MV-4-11 (cell line): Measurements from ENCODE around the gene MAPK8IP3.

Experiments used
- DNase-seq: peaks from one replicate; lab custom pipeline; 2025; lab: John Stamatoyannopoulos, UW

MAPK8IP3 gene

DNA sequence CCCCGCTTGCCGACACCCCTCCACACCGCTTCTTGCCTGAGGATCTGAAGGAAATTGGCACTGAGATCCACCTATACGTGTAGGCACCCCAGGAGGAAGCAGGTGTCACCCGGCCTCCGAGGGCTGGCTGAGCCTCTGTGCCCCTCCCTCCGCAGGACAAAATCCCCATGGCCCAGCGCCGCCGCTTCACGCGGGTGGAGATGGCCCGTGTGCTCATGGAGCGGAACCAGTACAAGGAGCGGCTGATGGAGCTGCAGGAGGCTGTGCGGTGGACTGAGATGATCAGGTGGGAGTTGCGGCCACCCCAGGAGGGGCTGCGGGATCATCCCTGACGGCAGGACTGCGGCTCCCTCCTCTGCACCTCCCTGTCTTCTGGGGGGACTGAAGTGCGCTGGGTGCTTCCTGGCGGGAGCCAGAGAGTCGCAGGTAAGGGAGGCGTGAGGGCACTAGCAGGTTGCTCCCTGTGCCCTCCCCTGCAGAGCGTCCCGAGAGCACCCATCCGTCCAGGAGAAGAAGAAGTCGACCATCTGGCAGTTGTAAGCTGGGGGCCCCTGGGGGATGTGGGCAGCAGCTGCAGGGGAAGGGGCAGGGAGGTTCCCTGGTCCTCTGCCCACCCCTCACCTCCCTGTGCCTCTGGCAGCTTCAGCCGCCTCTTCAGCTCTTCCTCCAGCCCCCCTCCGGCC, 56.3 kb downstream of the MAPK8IP3 start:
- DNase-seq: no peak

DNA sequence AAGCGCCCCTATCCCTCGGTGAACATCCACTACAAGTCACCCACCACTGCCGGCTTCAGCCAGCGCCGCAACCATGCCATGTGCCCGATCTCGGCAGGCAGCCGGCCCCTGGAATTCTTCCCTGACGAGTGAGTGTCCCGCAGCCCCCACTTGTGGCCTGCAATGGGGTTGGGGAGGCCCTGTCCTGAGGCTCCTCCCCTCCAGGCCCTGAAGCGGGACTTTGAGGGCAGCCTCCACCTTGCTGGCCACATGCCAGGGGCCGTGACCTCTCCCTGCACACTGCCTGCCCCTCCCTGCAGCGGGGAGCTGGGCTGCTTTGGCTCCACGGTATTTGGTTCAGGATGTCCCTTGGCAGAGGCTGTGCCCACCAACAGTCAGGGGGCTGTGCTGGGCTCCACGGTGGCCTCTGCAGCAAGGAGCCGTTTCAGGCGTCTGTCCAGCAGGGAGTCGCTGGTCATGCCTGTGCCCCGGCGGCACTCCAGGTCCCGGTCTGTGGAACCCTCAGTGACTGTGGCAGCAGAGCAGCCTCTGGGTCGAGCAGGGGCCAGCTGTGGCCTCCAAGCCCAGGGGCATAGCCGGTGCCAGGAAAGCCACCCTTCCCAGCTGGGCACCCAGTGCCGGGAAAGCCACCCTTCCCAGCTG, 57.0 kb downstream of the MAPK8IP3 start:
- DNase-seq: no peak

DNA sequence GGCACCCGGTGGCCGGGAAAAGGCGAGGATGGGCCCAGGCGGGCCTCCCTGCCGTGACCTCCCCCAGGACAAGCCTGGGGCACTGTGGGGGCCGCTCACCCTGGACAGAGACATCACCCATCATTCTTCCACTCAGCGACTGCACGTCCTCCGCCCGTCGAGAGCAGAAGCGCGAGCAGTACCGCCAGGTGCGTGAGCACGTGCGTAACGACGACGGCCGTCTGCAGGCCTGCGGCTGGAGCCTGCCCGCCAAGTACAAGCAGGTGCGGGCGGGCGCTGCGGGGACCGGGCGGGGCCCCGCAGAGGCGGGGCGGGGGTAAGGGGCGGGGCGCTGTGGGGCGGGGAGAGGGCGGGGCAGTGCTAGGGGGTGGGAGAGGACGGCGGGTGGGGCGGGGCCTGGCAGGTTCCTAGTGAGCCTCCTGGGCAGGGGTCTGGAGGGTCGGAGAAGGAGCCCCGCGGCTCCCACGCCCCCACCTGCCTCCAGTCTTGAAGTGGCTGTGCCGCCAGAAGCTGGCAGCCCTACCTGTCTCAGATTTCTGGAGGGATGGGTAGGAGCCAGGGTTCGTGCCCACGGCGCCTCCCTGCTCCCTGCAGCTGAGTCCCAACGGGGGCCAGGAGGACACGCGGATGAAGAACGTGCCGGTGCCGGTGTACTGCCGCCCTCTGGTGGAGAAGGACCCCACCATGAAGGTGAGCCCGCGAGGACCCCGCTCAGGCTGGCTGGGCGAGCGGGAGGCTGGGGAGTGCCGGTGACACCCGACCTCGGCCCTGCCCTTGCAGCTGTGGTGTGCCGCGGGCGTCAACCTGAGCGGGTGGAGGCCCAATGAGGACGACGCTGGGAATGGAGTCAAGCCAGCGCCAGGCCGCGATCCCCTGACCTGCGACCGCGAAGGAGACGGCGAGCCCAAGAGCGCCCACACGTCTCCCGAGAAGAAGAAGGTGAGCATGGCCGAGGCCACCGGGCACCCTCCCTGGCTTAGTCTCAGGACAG, 57.8 kb downstream of the MAPK8IP3 start:
- DNase-seq: no peak

DNA sequence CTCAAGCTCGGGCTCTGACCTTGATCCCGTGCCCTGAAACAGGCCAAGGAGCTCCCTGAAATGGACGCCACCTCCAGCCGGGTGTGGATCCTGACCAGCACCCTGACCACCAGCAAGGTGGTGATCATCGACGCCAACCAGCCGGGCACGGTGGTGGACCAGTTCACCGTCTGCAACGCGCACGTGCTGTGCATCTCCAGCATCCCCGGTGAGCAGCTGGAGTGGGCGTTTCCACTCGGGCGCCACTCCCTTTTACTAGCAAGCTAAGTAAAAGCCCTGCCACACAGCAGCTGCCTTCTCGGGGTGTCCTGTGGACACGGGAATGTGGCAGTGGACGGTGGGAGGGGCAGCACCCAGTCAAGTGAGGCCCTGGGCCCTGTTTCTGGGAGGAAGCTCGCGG, 59.0 kb downstream of the MAPK8IP3 start:
- no peak for DNase-seq

DNA sequence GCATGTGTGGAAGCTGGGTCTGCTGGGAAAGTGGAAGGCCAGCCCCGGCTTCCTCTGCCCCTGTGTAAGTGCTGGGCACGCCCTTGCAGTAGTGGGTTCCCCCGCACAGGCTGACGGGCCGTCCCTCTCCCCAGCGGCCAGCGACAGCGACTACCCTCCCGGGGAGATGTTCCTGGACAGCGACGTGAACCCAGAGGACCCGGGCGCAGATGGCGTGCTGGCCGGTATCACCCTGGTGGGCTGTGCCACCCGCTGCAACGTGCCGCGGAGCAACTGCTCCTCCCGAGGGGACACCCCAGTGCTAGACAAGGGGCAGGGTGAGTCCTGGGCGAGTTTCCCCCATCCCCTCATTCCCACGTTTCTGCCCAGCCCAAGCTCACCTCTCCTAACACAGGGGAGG, 59.8 kb downstream of the MAPK8IP3 start:
- DNase-seq: no peak

DNA sequence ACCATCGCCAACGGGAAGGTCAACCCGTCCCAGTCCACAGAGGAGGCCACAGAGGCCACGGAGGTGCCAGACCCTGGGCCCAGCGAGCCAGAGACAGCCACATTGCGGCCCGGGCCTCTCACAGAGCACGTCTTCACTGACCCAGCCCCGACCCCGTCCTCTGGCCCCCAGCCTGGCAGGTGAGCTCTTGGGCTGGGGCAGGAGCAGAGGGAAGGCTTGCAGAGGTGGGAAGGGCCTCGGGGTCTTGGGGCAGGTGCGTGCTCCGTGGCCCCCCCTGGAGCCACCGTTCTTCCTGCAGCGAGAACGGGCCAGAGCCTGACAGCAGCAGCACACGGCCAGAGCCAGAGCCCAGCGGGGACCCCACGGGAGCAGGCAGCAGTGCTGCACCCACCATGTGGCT, 60.2 kb downstream of the MAPK8IP3 start:
- DNase-seq: no peak

DNA sequence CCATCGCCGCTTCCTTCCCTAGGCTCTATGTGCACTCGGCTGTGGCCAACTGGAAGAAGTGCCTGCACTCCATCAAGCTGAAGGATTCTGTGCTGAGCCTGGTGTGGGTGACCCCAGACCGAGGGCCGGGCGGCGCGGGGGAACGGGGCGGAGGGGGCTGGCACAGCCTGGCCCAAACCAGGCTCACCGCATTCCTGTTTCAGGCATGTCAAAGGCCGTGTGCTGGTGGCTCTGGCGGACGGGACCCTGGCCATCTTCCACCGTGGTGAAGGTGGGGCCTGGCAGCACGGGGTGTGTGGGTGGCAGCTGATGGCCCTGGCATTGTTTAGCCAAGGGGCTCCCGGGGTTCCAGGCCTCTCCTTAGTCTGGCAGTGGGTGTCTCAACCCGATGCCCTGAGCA, 60.7 kb downstream of the MAPK8IP3 start:
- DNase-seq: no peak

DNA sequence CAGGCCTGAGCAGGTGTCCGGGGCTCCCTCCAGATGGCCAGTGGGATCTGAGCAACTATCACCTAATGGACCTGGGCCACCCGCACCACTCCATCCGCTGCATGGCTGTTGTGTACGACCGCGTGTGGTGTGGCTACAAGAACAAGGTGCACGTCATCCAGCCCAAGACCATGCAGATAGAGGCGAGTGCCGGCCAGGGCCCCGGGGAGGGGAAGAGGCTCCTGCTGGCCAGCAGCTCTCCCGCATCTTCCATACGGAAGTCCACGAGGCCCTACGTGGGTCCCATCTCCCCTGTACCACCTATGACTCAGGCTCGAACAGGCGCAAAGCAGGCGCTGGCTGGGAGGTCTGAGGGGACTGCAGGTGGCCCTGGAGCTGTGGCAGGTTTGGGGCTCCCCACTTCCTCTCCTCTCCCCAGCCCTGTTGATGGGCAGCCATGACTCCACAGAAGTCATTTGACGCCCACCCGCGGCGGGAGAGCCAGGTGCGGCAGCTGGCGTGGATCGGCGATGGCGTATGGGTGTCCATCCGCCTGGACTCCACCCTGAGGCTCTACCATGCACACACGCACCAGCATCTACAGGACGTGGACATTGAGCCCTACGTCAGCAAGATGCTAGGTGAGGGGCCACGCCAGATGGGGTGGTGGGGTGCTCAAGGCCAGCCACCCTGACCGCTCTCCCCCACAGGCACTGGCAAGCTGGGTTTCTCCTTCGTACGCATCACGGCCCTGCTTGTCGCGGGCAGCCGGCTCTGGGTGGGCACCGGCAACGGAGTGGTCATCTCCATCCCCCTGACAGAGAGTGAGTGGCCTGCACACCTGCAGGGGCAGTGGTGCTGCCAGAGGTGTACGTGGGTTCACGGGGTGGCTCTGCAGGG, 61.4 kb downstream of the MAPK8IP3 start:
- no peak for DNase-seq

DNA sequence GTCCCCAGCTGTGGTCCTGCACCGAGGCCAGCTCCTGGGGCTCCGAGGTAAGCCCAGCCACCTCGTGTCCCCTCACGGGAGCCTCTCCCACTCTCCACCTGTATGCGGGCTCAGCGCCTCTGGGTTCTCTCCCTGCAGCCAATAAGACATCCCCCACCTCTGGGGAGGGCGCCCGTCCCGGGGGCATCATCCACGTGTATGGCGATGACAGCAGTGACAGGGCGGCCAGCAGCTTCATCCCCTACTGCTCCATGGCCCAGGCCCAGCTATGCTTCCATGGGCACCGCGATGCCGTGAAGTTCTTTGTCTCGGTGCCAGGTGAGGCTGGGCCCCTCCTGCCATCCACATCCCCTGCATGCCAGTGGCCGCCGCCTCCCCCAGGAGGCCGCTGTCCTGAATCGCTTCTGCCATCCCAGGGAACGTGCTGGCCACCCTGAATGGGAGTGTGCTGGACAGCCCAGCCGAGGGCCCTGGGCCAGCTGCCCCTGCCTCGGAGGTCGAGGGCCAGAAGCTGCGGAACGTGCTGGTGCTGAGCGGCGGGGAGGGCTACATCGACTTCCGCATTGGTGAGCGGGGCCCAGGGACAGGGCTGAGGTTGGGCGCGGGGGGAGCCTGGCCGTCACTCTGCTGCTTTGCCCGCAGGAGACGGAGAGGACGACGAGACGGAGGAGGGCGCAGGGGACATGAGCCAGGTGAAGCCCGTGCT, 62.2 kb downstream of the MAPK8IP3 start:
- no peak for DNase-seq

DNA sequence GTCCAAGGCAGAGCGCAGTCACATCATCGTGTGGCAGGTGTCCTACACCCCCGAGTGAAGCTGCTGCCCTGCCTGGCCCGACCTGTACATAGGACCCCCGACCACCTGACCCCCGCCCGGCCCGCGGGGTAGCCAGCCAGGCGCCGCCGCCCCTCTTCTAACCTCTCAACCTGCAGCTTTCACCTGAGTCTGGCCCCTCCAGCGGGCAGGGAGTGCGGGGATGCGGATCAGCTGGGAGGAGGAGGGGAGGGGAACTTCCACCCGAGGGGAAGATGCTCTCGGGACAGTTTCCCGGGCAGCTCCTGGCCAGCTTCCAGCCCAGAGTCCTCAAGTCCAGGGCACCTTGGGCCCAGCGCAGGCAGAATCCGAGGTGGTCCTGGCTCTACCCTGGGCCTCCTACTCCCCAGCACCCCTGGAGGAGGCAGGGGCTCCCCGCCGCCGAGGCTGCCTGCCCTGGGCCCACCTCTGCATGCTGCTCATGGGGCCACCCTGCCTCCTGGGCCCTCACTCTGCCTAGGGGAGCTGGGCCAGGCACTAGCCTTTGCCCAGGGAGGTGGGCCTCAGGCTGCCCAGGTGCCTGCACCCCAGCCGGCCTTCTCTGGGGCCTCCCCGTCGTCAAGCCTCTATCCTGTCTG, 62.9 kb downstream of the MAPK8IP3 start:
- no peak for DNase-seq

DNA sequence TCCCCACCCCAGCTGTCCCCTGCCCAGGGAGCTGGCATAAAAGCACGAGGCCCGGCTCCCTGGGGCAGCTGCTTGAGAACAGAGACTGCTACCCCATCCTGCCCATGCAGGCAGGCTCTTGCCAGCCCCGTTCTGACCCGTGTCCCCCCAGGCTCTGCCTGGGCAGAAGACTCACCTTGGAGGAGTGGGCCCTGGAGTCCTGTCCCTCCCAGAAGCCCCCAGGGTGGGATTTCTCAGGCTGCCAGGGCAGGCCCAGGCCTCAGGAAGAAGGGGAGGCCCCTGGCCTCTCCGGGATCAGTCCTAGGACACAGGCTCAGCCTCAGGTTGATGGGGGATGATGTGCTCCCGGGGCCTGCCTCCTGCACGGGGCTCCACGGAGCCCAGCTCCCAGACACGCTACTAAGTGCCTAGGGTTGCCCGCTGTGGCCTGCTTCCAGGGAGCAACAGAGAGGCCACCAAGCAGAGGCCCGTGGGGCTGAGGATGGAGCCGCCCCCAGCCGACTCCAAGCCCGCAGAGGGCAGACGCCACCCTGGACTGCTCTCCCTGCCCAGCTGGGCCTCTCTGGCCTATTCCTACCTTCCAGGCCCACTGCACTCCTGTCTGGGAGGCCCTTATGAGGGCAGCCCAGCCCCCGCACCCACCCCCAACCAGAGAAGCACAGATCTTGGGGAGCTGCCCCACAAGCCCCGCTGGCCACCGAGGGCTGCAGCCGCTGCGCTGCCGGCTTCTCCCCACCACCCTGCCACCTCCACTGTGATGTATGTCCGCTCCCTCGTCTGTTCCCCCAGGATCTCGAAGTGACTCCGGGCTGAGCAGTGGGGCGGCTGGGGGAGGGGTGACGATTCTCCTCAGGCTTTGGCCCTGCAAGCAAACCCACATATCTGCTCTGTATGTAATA, 63.7 kb downstream of the MAPK8IP3 start:
- no peak for DNase-seq

DNA sequence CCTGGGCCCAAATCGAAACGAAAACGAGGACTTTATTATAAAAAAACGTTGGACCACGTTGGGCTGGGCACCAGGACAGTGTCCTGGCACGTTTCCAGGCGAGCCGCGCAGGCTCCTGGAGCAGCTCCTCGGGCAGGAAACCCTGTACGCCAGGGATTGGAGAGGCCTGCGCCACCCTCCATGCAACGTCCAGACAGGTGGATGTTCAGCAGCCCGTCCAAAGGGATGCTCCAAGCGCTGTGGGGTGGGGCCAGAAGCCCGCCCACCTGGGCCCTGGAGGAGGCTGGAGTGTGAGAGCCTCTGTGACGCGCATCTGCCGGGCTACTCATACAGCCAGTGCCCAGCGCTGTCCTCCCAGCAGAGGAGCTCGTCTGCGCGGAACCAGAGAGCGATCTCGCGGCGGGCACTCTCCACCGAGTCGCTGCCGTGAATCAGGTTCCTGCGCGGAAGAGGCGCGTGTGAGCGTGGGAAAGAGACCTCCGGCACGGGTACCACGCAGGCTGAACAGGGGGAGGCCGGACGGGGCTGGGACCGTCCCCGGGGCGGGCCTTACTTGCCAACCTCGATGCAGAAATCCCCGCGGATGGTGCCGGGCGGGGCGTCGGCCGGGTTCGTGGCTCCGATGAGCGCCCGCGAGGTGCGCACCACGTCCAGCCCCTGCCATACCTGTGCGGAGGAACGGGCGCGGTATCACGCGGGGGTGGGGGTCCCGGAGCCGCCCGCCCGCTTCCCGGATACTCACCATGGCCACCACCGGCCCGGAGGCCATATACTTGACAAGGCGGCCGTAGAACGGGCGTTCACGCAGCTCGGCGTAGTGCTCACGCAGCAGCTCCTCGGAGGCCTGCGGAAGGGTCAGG, 64.6 kb downstream of the MAPK8IP3 start:
- peak; percentile 32 for DNase-seq

DNA sequence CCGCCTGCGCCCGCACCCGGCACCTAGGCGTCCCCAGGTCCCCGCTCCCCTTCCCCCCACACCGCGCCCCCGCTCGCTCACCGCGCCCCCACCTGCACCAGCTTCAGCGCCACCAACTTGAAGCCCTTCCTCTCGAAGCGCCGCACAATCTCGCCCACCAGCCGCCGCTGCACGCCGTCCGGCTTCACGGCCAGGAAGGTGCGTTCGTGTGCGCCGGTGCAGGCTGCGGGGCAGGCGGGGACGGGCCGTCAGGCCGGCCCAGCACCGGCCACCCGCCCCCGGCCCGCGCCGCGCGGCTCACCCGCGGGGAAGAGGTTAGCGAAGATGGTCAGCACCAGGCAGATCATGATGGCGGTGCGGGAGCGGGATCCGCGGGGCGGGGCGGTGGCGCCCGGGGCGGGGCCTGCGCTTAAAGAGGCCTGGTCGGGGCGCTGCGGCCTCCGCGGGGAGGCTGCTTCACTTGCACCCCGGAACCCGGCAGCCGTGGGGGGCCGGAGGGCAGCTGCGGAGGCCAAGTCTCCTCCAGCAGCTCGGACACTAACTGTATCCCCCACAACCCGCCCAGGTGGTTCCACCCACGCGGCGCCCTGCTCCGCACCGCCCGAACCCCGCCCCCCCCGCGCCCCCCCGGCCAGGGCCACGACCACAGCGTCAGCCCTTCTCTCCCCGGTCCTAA, 65.3 kb downstream of the MAPK8IP3 start, which contains the start of gene NME3:
Gene NME3 (minus strand): TSS at position 356 of the 676 bp plus-strand sequence. CDS start 9 bp downstream, at position 347.
- peak; percentile 63 for DNase-seq

DNA sequence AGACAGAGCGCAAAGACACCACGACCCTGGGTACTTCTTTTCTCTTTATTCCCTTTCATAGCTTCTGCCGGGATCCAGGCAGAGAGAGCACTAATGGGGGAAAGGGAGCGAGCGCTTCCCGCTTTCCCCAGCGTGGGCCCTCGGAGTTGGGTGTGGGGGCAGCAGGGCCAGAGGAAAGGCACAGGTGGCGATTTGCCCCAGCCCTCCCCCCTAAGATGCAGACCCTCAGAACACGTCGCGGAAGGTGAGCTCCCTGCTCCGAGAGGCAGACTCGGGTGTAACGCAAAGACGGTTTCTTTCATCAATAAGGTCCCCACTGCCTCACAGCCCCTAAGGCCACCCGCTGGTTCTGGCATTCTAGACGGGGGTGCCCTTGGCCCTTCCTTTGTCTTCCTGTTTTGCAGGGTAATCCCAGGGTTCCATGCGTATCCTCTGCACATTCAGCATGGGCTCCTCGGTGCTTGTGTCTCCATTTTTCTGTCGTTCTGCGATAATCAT, 65.9 kb downstream of the MAPK8IP3 start:
- peak; percentile 21 for DNase-seq

DNA sequence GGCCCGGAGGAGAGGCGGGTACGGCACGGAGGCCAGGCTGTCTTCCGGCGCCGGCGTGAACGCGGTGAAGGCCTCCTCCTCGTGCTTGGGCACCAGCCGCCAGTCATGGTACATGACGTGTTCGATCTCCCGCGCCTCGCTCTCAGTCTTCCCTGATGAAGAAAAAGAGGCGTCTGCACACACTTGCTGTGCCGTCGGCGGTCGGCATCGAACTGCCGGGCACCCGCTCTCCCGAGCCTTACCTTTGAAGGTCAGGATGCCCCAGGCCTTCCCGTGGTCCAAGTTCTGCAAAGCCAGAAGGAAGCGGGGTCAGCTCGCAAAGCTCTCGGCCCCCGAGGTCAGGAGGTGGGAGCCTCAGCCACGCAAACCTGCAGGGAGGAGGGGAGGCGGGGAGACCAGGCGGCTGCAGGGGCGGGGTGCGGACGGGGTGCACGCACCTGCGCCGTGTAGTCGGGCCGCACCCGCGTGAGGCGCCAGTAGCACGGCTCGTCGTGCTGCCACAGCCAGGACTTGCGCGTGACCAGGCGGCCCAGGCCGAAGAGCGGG, 66.4 kb downstream of the MAPK8IP3 start, which contains the start of gene EME2:
Gene EME2 (plus strand): TSS at position 449 of the 546 bp plus-strand sequence. CDS start 418 bp downstream, outside the sequence.
- no peak for DNase-seq

DNA sequence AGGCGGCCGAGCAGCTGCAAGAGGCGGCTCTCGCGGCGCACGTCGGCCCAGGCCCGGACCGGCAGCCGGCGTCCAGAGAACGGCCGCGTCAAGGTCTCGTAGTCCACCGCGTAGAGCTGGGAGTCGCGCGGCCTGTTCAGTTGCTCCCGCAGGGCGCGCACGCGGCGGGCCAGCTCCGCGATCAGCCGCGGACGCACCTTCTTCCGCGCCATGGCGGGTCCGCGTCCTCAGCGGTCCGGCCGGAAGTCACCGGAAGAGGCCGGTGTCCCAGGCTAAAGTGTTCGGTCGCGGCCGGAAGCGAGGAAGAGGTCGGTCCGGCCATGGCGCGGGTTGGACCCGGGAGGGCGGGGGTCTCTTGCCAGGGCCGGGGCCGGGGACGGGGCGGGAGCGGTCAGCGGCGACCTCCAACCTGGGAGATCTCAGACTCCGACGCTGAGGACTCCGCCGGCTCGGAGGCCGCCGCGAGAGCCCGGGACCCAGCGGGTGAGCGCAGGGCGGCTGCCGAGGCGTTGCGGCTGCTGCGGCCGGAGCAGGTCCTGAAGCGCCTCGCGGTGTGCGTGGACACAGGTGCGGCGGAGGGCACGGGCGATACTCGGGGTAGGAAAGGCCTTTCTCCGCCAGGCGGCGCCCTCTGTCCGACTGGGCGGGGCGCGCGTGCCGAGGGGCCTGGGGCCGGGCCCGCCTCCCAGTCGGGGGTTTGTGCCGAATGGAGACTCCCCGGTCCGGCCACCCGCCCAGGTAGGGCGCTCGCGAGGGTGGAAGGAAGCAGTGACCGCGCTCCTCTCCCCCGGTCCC, 67.1 kb downstream of the MAPK8IP3 start, which contains the start of gene MRPS34:
Gene MRPS34 (minus strand): TSS at position 227 of the 795 bp plus-strand sequence. CDS start 15 bp downstream, at position 212.
- DNase-seq: peak; percentile 67
